GM18505 (cell line): ENCODE results near the gene NR2F6.

Experiments used
- ATAC-seq: cut with Tn5 transposase; IDR thresholded peaks from one replicate; pipeline ENCODE4 v1.9.1; 2021; ENCODE audit not compliant: unreplicated experiment
- POLR2A ChIP-seq: IDR thresholded peaks from 4 replicates; pipeline ENCODE4 v1.6.1; 2011; ENCODE audit warnings: borderline replicate concordance; ENCODE audit not compliant: insufficient read depth, insufficient read length; ENCODE audit errors: extremely low read depth

NR2F6 gene

DNA sequence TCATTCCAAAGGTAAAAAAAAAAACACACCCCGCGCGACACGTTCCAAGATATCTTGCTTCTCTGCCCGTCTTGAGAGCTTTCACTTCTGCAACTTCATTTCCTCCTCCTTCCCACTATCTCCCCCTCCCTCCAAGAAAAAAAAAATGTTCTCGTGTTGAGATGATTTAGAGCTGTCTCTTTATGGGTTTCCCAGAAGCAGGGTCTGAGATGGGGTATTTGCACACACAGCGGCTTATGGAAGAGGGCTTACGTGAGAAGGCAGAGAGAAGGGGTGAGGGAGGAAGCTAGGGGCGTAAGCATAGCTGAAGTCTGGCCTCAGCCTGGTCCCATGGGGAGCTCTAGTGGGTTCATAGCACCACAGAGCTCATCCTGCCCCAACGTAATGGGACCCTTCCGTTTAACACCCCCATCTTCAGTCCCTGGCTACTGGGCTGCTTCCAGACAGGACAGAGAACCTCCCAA, 61.8 kb downstream of the NR2F6 start:
- no peak for ATAC-seq
- TF ChIP-seq POLR2A, result no peak

DNA sequence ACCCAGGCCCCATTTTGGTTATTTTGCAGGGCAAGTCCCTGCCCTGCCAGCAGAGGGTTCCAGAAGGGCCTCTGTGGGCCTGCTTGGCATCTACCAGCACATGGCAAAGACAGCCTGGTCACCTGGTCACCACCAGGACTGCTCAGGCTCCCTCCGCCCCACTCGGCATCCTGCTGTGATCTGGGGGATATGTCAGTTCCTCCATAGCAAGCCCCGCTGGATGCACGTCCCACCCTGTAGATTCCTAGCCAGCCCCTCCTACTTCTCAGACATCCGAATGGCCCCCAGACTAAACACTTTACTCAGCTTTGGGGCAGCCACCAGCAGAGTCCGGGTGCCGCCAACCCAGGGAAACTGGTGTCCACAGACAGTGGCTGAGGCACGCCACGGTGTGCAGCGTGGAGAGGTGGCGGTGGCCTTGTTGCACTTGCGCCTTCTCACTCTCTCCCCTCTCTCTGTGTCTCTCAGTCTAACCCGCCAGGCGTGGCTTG, 62.4 kb downstream of the NR2F6 start:
- no peak for TF ChIP-seq POLR2A
- no peak for ATAC-seq
